A172 (cell line): Measurements from ENCODE around the gene MET. TPM values are rescaled to one million over a fixed set of nuclear protein-coding genes. Genes with fewer than 3 reads are reported as not detected.
"Not testable (repeated sequence)": the region's sequence is repeated elsewhere in the genome, so short reads cannot be mapped to it uniquely, and the experiment has no call there.

Experiments
- DNase-seq: peaks from one replicate; pipeline ENCODE4 v3.0.0-alpha.2; 2015; ENCODE audit warnings: low spot score
- total RNA-seq: library from RNA; depleted of rRNA; stranded (reverse); fragments of >200 nt; shearing (Covaris generic); gene quantifications from 2 replicates; pipeline ENCODE4 v1.2.3, GENCODE V29; 2014

MET gene
- total RNA-seq, 1 experiment from 2014 or later: 144 TPM

- DNase-seq: no peak
Observed at GRCh38 chr7:116807011-116807560, 135.1 kb downstream of the MET start.

GRCh38 chr7:116809636-116810266, 137.8 kb downstream of the MET start:
- DNase-seq: peak; percentile 76

GRCh38 chr7:116810267-116811116, 138.5 kb downstream of the MET start:
- DNase-seq: no peak

GRCh38 chr7:116811768-116812167, 139.8 kb downstream of the MET start:
- no peak for DNase-seq

GRCh38 chr7:116812860-116813259, 140.9 kb downstream of the MET start:
- no peak for DNase-seq

GRCh38 chr7:116813371-116813770, 141.4 kb downstream of the MET start:
- not testable (repeated sequence) for DNase-seq

- no peak for DNase-seq
Observed at GRCh38 chr7:116815041-116815440, 143.0 kb downstream of the MET start.

GRCh38 chr7:116820149-116820548, 148.2 kb downstream of the MET start:
- DNase-seq: no peak

GRCh38 chr7:116821647-116822046, 149.7 kb downstream of the MET start:
- DNase-seq: not testable (repeated sequence)

GRCh38 chr7:116824449-116824848, 152.5 kb downstream of the MET start:
- no peak for DNase-seq

- no peak for DNase-seq
Observed at GRCh38 chr7:116828281-116828680, 156.3 kb downstream of the MET start.

GRCh38 chr7:116829041-116829440, 157.0 kb downstream of the MET start:
- DNase-seq: no peak

GRCh38 chr7:116829493-116829892, 157.5 kb downstream of the MET start:
- no peak for DNase-seq

- no peak for DNase-seq
Observed at GRCh38 chr7:116832692-116833091, 160.7 kb downstream of the MET start.

GRCh38 chr7:116834815-116835504, 163.0 kb downstream of the MET start:
- DNase-seq: peak; percentile 66

GRCh38 chr7:116836048-116836447, 164.1 kb downstream of the MET start:
- DNase-seq: no peak

- peak; percentile 73 for DNase-seq
Observed at GRCh38 chr7:116836911-116837310, 164.9 kb downstream of the MET start.

- no peak for DNase-seq
Observed at GRCh38 chr7:116837586-116837985, 165.6 kb downstream of the MET start.

GRCh38 chr7:116840256-116840655, 168.3 kb downstream of the MET start:
- no peak for DNase-seq

GRCh38 chr7:116842371-116842770, 170.4 kb downstream of the MET start:
- no peak for DNase-seq

GRCh38 chr7:116843378-116843777, 171.4 kb downstream of the MET start:
- DNase-seq: no peak
